Pancreas (tissue), 10 donors: Measurements from ENCODE around the gene MYH16. TPM values are rescaled to one million over a fixed set of nuclear protein-coding genes. Genes with fewer than 3 reads are reported as not detected.

ENCODE experiments used
- ATAC-seq, 4 donors: fragments of 200-7000 bp; cut with Tn5 transposase; one replicate each; pipeline versions ENCODE4 v1.8.0 to v1.9.1; 2020; ENCODE audit warnings: mild to moderate bottlenecking in 4 of 4, moderate library complexity in 4 of 4
- DNase-seq, 6 donors: peaks; one replicate each; pipeline ENCODE4 v3.0.0-alpha.2; 2020
- FAIRE-seq: peaks from 2 replicates; lab custom pipeline; 2012; peaks lifted over from hg19 to GRCh38; lab: Jason Lieb, UNC
- H3K27ac ChIP-seq, 4 donors: fragments of 200-600 bp; sonication (generic); 1 replicate in 3 of 4; 2 replicates in 1 of 4; pipeline versions ENCODE4 v1.5.0 to v1.8.0; 2020
- H3K27me3 ChIP-seq, 4 donors: fragments of 200-600 bp; one replicate each; pipeline ENCODE4 v1.8.0; 2021
- H3K36me3 ChIP-seq, 3 donors: fragments of 200-600 bp; sonication (generic) in 1 of 3; one replicate each; pipeline versions ENCODE4 v1.5.0 to v1.8.0; 2020 to 2021
- H3K4me1 ChIP-seq, 3 donors: fragments of 200-600 bp; one replicate each; pipeline ENCODE4 v1.8.0; 2021
- H3K4me3 ChIP-seq, 4 donors: fragments of 200-600 bp; sonication (generic) in 2 of 4; one replicate each; pipeline versions ENCODE4 v1.5.0 to v1.8.0; 2020 to 2021
- H3K9me3 ChIP-seq, 4 donors: fragments of 200-600 bp; one replicate each; pipeline ENCODE4 v1.8.0; 2021
- WGBS, 2 donors: extraction: QIAGEN DNeasy Blood & Tissue Kit; methylation state at CpG; one replicate each; pipeline ENCODE4 v1.1.7; 2013; 5-methylcytosine and 5-hydroxymethylcytosine counted together
- intact Hi-C, 3 donors: fragments of 100-400 bp; cut with DNase I; formaldehyde crosslinking; loops; one replicate each; pipeline versions ENCODE4 v1.11.1 to v1.14.2; 2022
- polyA plus RNA-seq, 2 donors: library from polyadenylated mRNA; stranded (reverse); fragments of 200-250 nt; gene quantifications; one replicate each; pipeline ENCODE4 v1.2.3, GENCODE V29; 2013
- total RNA-seq, 6 donors: library from RNA; stranded (reverse); fragmentation: NEBNext Ultra II Directional in 4 of 6; extraction: Animal tissue kit (Norgen Biotek cat#: 25700) in 4 of 6; gene quantifications; one replicate each; pipeline versions ENCODE4 v1.2.1 to v1.2.4, GENCODE V29; 2021 to 2023
- TF ChIP-seq, protein P1 (sequence below), 4 donors: fragments of 200-600 bp; sonication (generic) in 3 of 4; IDR thresholded peaks; one replicate each; pipeline versions ENCODE4 v1.5.0 to v1.8.0; 2021; ENCODE audit warnings: antibody characterized with exemption in 4 of 4
- donor health status: healthy with polysubstance abuse.
- donor health status: DM: no; HTN: no; CAD: no; lungs with moderate emphysema.
- donor health status: DM: no; HTN: no; CAD: no.
- donor health status: control.
- donor health status: control.
- donor health status: Bipolar disorder and iron deficiency.
- donor health status: DM: yes; HTN: yes; CAD: no.
- donor health status: DM: no; HTN: no; CAD: no.
- donor health status: DM: no; HTN: no; CAD: no.
- donor health status: DM: yes; HTN: yes; CAD: no.

Gene MYH16
- total and polyA plus RNA-seq, 8 donors = 0.02 to 0.09 TPM; not detected in 6

DNA sequence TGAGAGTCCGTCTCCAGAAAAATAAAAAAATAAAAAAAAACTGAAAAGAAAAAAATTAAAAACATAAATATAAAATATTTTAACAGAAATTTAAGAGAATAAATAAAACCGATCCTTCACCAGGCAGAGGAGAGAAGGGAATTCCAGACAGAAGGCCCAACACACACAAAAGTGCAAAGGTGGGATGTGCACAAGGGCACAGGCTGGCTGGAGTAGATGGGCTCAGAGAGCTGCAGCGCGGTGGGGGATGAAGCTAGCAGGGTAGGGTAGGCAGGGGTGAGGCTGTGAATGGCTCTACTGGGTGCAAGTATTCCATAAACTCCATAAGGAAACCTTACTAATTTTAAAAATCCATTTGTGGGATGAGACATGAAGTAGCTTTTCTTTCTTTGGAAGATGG is 37.4 kb downstream of the MYH16 start:
- H3K4me1 ChIP-seq = peaks cover 0 to 4% (median 0%) of the 10 kb centered on the region in 3 donors
- no peaks in the 10 kb centered on the region for H3K27me3 ChIP-seq
- DNase-seq = no peak
- H3K27ac ChIP-seq = no peak overlapping the region
- no peaks in the 10 kb centered on the region for H3K9me3 ChIP-seq
- WGBS, 2 donors = 93 to 96% methylated on average over 4 of the region's 4 CpGs
- no peak overlapping the region for H3K4me3 ChIP-seq
- TF ChIP-seq, protein P1, sequence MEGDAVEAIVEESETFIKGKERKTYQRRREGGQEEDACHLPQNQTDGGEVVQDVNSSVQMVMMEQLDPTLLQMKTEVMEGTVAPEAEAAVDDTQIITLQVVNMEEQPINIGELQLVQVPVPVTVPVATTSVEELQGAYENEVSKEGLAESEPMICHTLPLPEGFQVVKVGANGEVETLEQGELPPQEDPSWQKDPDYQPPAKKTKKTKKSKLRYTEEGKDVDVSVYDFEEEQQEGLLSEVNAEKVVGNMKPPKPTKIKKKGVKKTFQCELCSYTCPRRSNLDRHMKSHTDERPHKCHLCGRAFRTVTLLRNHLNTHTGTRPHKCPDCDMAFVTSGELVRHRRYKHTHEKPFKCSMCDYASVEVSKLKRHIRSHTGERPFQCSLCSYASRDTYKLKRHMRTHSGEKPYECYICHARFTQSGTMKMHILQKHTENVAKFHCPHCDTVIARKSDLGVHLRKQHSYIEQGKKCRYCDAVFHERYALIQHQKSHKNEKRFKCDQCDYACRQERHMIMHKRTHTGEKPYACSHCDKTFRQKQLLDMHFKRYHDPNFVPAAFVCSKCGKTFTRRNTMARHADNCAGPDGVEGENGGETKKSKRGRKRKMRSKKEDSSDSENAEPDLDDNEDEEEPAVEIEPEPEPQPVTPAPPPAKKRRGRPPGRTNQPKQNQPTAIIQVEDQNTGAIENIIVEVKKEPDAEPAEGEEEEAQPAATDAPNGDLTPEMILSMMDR (IDR thresholded peaks at IDR 0.05) = no peak
- H3K36me3 ChIP-seq = no peaks in the 10 kb centered on the region
- no peak for ATAC-seq
- no peak for FAIRE-seq
- intact Hi-C loops = loop anchor here in 1 of 3 donors (5.0 to 10.0 kb wide), 2 partner anchors 165 to 273 kb away; partner anchors contain the start of gene SMURF1

DNA sequence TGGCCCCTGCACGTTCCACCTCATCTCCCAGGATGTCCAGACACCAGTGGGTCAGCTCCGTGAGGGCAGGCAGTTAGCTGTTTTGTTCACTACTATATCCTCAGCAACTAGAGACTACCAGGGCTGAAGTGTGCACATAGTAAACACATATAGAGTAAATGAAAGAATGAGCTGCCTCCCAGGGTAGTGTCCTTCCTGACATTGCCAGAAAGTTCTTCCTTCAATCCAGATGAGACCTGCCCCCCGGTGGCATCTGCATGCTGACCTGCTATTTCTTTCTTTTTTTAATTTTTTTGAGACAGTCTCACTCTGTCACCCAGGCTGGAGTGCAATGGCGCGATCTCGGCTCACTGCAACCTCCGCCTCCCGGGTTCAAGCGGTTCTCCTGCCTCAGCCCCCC is 39.1 kb downstream of the MYH16 start:
- DNase-seq (no peak), ATAC-seq (no peak), FAIRE-seq (no peak)
- Histone ChIP-seq H3K27me3 (no peaks in the 10 kb centered on the region), H3K9me3 (no peaks in the 10 kb centered on the region), H3K36me3 (no peaks in the 10 kb centered on the region), H3K4me3 (no peak overlapping the region), H3K4me1 (peaks cover 0 to 4% (median 0%) of the 10 kb centered on the region in 3 donors), H3K27ac (no peak overlapping the region)
- intact Hi-C loops = loop anchor here in 1 of 3 donors (5.0 to 10.0 kb wide), 2 partner anchors 167 to 274 kb away; partner anchors contain the start of gene SMURF1
- TF ChIP-seq, protein P1 (IDR thresholded peaks at IDR 0.05) = no peak
- WGBS, 2 donors = 74 to 84% methylated on average over 9 of the region's 9 CpGs

- no peak for FAIRE-seq
- intact Hi-C loops = loop anchor here in 1 of 3 donors (5.0 to 10.0 kb wide), 2 partner anchors 168 to 275 kb away; partner anchors contain the start of gene SMURF1
- 30 to 33% methylated on average over 16 of the region's 16 CpGs for WGBS, 2 donors
- H3K27me3 ChIP-seq = no peaks in the 10 kb centered on the region
- no peak overlapping the region for H3K4me3 ChIP-seq
- DNase-seq = peak in 5 of 6 donors; percentile 43 to 87 (median 68)
- ATAC-seq = peak; percentile 84 to 98 (median 90)
- TF ChIP-seq, protein P1 (IDR thresholded peaks at IDR 0.05) = peak; percentile 89 to 92 (median 90)
- H3K4me1 ChIP-seq = peaks cover 0 to 4% (median 0%) of the 10 kb centered on the region in 3 donors
- no peaks in the 10 kb centered on the region for H3K36me3 ChIP-seq
- H3K27ac ChIP-seq = no peak overlapping the region
- no peaks in the 10 kb centered on the region for H3K9me3 ChIP-seq
These were observed 39.9 kb downstream of the MYH16 start for GRCh38 chr7:99312316-99313203.

GRCh38 chr7:99313204-99313573 is 40.5 kb downstream of the MYH16 start:
- no peaks in the 10 kb centered on the region for H3K9me3 ChIP-seq
- intact Hi-C loops = loop anchor here in 1 of 3 donors (5.0 to 10.0 kb wide), 2 partner anchors 168 to 276 kb away; partner anchors contain the start of gene SMURF1
- WGBS, 2 donors = 36 to 46% methylated on average over 1 of the region's 1 CpG
- no peaks in the 10 kb centered on the region for H3K36me3 ChIP-seq
- no peaks in the 10 kb centered on the region for H3K27me3 ChIP-seq
- no peak for FAIRE-seq
- TF ChIP-seq, protein P1 (IDR thresholded peaks at IDR 0.05) = peak in 1 of 4 donors; percentile 3
- H3K4me3 ChIP-seq = no peak overlapping the region
- no peak for ATAC-seq
- no peak overlapping the region for H3K27ac ChIP-seq
- DNase-seq = no peak
- peaks cover 0 to 4% (median 0%) of the 10 kb centered on the region in 3 donors for H3K4me1 ChIP-seq
